ENCODE data around the gene CSF1.
"Not testable (repeated sequence)": the region's sequence is repeated elsewhere in the genome, so short reads cannot be mapped to it uniquely, and the experiment has no call there.

Gene CSF1, protein sequence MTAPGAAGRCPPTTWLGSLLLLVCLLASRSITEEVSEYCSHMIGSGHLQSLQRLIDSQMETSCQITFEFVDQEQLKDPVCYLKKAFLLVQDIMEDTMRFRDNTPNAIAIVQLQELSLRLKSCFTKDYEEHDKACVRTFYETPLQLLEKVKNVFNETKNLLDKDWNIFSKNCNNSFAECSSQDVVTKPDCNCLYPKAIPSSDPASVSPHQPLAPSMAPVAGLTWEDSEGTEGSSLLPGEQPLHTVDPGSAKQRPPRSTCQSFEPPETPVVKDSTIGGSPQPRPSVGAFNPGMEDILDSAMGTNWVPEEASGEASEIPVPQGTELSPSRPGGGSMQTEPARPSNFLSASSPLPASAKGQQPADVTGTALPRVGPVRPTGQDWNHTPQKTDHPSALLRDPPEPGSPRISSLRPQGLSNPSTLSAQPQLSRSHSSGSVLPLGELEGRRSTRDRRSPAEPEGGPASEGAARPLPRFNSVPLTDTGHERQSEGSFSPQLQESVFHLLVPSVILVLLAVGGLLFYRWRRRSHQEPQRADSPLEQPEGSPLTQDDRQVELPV

DNA sequence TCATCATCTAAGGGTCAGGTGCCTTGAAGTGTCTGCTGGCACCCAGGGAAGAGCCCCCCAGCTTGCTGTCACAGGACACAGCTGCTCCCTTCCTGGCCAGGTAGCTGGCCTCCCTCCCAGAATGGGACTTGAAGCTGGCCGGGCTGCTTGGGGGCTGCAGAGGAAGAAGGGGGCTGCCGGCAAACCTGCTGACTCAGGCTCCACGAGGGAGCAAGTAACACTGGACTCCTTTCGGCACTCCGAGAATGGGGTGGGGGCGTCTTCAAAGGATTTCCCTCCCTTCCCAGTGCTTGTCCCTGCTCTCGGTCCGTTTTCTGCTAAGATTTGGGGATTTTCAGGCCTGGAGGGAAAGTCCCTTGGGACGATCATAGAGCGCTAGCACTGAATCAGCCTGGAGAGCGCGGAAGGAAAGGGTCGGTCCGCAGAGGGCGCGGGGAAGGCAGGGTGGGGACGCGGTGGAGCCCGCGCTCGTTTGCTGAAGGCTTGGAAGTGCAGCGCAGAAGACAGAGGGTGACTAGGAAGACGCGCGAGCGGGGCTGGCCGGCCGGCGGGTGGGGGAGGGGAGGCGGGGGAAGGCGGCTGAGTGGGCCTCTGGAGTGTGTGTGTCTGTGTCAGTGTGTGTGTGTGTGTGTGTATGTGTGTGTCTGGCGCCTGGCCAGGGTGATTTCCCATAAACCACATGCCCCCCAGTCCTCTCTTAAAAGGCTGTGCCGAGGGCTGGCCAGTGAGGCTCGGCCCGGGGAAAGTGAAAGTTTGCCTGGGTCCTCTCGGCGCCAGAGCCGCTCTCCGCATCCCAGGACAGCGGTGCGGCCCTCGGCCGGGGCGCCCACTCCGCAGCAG, at the start of gene CSF1:
Gene CSF1 (plus strand): TSS at position 727 of the 840 bp plus-strand sequence. CDS start 175 bp downstream, outside the sequence.
- peak; percentile 50 for DNase-seq (ENCODE audit: low read depth, low spot score)

DNA sequence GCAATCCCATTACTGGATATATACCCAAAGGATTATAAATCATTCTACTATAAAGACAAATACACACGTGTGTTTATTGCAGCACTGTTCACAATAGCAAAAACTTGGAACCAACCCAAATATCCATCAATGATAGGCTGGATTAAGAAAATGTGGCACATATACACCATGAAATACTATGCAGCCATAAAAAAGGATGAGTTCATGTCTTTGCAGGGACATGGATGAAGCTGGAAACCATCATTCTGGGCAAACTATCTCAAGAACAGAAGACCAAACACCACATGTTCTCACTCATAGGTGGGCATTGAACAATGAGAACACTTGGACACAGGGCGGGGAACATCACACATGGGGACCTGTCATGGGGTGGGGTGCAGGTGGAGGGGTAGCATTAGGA, 49.0 kb upstream of the CSF1 start:
- DNase-seq (ENCODE audit: low read depth, low spot score) = not testable (repeated sequence)

DNA sequence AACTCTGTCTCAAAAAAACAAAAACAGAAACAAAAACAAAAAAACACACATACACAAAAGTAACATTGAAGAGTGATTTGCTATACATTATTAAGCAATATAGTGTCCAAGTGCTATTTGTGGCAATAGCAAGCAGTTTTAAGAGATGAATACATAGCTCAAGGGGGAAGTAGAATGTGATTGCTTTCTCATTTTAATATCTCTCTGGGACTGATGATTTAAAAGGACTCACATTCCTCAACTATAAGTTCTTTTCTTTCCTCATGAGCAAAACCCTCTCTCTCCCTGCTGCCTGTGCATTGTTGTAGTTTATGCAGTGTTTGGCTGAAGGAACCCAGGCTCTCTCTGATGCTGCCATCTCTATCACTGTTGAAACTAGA, 47.0 kb upstream of the CSF1 start:
- DNase-seq (ENCODE audit: low read depth, low spot score) = no peak

DNA sequence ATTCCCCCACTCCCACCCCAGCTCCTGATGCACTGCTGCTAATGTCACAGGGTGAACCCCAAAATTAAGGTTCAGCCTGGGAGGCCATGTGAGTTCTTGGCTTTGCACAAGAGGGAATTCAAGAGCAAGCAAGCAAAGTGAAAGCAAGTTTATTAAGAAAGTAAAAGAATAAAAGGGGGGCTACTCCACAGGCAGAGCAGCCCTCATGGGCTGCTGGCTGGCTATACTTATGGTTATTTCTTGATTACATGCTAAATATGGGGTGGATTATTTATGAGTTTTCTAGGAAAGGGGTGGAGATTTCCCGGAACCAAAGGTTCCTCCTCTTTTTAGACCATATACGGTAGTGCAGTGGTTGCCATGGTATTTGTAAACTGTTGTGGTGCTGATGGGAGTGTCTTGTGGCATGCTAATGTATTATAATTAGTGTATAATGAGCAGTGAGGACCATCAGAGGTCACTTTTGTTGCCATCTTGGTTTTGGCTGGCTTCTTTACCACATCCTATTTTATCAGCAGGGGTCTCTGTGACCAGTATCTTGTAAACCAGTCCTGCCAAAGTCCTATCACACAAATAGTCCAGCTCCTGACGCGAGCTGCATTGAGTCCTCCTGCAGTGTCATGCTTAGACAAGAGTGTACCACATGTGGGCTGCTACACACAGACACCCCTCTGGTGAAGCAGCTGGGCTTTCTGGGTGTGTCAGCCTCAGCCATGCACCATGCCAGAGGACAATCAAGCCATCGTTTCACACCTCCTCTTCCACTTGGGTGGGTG, 46.4 kb upstream of the CSF1 start:
- DNase-seq (ENCODE audit: low read depth, low spot score) = no peak

DNA sequence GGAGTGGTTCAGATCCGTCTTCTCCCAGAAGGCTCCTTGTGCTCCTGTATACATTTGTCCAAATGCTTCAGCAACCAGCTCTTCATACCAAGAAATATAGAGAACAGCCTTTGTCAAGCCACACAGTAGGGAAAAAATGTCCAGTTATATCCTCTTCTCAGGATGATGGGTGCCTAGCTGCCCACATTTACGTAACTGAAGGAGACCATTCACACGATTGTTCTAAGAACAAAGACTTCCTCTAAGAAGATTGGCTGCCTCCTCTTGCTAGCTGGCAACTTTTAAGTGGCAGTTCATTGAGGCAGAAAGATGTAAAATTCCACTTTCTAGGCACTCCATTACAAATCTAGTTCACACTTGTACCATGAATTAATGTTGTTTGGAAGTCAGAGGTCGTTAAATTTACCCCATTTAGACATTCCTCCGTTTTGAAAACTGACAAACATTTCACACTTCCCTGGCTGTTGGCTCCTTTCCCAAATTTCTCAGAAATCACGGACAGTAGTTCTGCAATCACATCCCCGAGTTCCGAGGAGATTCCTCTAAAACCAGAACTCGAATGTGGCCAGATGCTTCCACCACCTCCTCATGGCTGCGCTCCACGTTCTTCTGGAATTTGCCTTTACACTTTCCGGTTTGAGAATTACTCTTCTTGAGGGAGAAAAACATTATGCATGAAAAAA, 45.6 kb upstream of the CSF1 start:
- DNase-seq (ENCODE audit: low read depth, low spot score) = no peak

DNA sequence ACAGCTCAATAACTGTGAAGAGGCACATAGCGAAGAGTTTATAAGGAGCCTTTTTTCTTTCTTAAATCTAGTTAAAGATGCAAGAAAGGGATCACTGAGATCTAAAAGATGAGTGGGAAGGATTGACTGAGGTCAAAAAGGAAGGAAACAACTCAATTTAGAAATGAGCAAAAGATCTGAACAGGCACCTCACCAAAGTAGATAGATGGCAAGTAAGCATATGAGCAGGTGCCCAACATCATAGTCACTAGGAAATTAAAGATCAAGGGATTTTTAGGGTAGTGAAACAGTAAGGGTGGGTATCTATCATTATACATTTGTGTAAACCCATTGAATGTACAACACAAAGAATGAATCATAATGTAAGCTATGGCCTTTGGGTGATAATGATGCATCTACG, 44.6 kb upstream of the CSF1 start:
- DNase-seq (ENCODE audit: low read depth, low spot score) = no peak

DNA sequence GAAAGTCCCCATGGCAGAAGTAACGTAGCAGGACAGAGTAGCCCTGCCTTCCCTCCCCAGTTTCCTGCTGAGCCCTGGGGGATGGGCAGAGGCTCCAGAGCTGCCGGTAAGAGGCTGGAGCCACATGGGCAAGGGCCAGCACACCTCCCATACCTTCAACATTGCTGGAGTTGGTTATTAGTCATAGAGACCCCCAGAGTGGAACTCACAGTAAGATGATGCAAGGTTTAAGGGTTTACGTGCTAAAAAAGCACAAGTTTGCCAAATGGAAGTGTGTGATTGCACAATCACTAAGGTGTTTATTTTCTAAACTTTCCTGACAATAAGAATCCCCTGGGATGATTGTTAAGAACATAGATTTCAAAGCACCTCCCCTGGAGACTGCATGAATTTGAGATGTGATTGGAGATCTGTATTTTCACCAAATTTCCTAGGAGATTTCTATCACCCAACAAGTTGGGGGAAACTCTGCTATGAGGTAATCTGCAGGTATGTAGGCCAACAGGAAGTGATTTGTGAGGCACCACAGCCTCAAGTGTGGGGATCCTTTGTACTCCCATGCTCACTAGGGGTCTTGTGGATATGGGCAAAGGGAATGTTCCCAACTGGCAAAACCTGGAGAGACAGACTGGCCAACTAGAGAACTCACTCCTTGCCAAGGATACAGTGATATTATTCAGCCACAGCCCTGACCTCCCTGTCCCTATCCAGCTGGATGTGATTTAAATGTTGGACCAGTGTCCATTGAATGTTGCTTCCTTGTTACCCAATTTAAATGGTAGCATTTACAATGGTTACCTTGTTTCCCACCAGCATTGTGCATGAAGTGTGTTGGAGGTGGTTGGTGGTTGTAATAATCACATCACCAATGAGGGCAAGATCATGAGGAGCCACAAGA, 37.1 kb upstream of the CSF1 start:
- DNase-seq (ENCODE audit: low read depth, low spot score) = no peak

DNA sequence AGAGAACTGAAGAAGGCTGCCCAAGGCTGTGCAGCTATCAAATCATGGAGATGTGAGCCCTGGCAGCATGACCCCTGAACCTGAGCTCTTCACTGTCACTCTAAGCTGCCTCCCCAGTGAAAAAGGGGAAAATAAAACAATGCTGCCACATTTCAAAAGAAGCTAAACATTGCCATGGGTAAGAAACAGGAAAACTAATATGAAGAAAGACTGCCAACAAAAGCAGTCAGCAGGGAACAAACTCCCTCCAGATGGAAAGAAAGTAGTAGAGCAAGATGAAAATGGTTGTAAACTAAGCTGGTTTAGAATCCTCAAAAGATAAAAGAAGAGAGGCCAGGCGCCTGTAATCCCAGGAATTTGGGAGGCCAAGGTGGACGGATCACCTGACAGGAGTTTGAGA, 36.2 kb upstream of the CSF1 start:
- no peak for DNase-seq (ENCODE audit: low read depth, low spot score)

DNA sequence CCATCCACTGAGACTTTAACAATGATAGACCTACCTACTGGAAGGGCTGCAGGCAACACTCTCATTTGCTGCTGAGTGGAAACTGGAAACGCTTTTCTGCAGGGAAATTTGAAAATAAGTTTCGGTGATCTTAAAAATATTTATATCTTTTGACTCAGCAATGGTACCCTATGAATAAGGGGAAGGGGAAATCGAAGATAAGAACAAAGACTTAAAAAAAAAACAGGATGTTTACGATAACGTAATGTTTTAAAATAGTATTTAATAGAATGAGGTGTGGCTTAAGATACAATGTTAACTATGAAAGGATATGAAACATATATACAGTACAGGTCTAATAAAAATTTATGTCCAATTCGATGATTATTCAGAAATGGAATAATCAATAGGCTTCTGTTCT, 34.8 kb upstream of the CSF1 start:
- no peak for DNase-seq (ENCODE audit: low read depth, low spot score)

DNA sequence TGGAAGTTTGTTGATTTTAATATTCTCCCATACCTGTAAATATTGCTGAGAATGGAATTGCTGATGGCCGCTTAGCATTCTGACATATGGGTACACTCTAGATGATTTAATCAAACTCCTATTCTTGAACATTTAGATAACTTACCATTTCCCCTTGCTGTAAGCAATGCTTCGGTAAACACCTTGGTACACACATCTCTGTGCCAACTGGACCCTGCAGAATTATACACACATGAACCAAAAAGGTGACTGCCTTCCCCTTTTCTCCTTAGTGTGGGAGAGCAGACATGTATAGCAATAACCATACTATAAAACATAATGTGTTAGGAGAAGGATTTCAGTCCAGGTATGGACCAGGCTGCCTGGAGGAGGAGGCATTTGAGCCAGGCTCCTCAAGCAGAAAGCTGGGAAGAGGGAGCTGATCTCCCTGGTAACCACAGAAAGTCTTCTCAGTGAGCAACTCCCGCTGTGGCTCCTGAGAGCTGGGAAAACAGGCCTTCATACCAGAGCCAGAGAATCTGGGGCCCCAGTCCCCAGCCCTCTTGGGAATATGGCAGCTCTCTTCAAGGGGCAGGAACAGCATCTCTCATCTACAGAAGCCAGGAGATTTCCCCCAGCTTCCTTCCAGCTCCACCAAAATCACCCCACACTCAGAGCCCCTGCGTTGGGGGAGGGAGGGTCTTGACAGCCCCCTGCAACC, 33.9 kb upstream of the CSF1 start:
- DNase-seq (ENCODE audit: low read depth, low spot score) = no peak

DNA sequence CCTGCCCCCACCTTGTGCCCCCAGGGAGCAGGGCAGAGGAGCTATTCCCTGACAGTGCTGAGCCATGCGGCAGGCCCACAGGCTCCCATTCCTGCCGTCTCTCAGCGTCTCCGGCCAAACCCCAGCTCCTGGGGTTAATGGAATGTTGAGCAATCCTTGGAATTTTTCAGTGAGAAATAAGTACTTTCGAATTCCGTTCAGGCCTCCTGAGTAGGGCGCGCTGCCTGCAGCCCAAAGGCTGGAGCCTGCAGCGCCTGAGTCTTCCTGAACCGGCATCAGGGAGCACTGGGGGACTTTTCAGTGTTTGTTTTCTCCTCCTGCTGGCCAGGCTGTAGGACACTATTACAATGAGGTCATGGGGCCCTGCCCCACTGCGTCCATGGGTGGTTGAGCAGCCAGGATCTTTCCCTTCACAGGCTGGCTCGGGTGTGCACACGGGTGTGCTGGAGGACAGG, 33.3 kb upstream of the CSF1 start:
- DNase-seq (ENCODE audit: low read depth, low spot score) = peak; percentile 53

DNA sequence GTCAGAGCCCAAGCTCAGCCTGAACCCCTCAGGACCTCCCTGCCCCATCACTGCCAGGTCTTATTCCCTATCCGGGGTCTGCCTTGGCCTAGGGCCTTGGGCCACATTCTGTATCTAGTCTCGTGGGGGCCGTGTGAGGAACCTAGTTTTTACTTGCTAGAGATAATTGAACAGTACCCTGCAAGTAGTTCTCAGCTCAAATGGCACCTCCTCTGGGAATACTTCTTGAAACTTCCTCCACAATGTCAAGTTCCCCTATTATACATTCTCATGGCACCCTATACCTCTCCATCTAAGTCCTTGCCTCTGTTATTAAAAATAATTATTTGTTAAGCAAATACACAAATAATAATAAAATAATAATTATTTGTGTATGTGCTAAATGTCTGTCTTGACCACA, 32.9 kb upstream of the CSF1 start:
- DNase-seq (ENCODE audit: low read depth, low spot score) = no peak

DNA sequence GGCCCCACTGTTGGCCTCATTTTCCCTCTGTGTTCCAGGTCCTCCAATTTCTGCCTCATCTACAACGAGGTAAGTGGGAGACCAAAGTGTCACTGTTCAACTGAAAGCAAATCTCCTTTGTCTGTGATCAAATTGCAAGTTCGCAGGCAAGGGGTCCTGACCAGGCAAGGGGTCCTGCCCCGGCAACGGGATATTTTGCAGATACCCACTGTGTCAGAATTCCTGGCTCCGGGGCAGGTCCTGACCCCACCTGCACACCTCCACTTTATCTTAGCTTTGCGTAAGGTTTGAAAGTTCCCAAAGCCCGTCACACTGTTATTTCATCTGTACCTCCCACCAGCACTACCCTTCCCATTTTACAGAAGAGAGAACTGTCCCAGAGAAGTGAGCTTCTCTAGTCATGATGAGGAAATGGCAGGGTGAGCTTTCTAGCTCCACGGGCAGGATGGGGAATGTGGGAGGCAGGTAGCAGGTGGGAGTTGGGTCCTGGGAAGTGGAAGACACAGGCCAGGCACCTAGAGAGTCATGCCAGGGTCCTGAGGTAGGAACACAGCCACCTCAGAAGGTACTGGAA, 32.0 kb upstream of the CSF1 start:
- no peak for DNase-seq (ENCODE audit: low read depth, low spot score)

DNA sequence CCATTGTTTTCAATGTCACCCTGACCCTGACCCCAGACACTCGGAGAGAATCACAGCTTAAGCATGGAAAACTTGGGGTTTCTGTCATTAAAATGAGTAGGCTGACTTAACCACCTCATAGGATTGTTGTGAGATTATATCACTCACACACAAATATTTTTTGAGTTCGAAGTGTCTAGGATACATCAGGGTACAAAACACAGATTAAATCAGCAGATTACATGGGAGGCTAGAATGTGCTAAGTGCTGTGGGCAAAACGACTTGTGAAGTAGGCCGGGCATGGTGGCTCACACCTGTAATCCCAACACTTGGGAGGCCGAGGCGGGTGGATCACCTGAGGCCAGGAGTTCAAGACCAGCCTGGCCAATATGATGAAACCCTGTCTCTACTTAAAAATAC, 31.3 kb upstream of the CSF1 start:
- not testable (repeated sequence) for DNase-seq (ENCODE audit: low read depth, low spot score)

DNA sequence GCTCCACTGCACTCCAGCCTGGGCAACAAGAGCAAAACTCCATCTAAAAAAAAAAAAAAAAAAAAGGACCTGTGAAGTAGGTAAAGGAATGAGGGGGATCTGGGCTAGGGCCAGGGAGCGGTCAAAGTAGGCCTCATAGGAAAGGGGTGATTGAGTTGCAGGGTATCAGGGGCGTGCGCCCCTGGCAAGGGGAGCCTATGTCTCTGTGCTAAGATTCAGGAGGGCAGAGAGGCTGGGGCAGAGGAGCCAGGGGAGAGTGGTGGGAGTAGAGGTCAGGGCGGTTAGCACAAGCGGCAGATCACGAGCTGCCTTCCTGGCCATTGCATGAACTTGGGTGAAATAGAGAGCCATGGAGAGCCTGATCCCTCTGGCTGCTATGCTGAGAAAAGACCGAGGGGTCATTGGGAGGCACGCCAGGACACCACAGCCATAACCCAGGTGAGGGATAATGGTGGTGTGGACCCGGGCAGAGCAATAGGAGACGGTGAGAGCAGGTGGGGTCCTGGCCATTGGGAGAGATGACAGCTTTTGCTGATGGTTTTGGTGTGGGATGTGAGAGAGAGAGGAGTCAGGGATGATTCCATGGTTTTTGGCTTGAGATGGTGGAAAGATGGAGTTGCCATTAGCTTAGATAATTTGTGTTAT, 30.6 kb upstream of the CSF1 start:
- no peak for DNase-seq (ENCODE audit: low read depth, low spot score)

DNA sequence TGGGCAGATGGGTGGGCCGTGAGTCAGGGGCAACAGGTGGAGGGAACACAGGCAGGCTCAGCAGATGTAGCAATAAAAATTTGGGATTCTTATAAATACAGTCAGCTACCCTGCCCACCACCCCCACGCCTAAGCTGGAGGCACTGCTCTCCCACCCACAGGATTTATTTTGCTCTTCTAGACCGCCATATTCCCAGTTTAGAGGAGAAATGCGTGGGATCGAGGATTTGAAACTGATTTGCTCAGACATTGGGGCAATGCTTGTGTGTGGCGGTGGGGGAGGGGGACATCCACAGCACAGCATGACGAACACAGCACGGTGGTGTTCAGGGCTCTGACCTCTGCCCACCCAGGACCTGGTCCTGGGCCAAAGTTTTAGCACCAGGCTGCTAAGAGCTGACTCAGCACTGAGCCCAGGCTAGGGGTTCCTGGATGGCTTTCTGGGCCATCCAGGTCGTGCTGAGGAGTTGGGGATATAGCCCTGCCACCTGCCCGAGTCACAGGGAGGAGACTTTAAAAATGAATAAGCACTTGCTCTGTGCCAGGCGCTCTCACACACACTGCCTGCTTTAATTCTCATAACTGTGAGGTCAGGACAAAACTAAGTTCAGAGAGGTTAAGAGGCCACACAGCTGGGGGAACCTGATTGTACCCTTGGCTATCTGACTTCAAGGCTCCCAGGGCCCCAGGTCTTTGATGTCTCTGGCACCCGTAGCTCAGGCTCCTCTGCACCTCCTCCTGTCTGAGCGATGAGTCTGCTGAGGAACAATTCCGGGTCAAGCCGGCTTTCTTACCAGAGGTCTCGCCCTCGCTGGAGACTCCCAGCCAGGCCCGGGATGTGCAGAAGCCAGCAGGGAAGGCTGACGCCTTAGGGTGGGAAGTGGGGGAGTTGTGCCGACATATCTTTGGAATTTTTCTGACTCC, 29.4 kb upstream of the CSF1 start:
- DNase-seq (ENCODE audit: low read depth, low spot score) = no peak

DNA sequence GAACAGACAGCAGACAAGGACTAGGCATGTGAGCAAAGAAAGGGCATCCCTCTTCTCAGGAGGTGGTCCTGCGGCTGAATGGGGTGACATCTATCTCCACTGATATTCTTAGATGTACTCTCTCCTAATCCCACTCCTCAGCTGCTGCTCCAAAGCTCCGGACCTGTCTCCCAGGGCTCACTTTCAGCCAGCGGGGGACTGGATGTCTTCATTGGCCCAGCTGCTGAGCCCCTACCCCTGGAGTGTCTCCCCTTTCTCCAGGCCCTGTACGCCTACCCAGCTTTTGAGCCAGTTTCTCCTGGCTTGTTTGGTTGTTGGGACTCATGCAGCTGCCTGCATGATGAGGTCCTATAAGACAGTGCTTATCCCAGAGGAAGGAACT, 28.8 kb upstream of the CSF1 start:
- DNase-seq (ENCODE audit: low read depth, low spot score) = no peak

Data from brain pericyte (primary cell).